Natural killer cell (primary cell): ENCODE measurements around the gene ELMO1. TPM values are rescaled to one million over a fixed set of nuclear protein-coding genes. Genes with fewer than 3 reads are reported as not detected.

Experiments used
- ATAC-seq, 3 donors: fragments of 150-1000 bp in 2 of 3; fragments of 200-7000 bp in 1 of 3; cut with Tn5 transposase; 1 replicate in 1 of 3; 2 replicates in 2 of 3; pipeline ENCODE4 v1.10.0; 2021; ENCODE audit warnings: mild to moderate bottlenecking in 2 of 3, moderate library complexity in 2 of 3
- DNase-seq, 2 donors: peaks; one replicate each; pipeline versions ENCODE4 v3.0.0 to v3.0.0-alpha.2; 2013 to 2021; ENCODE audit warnings: mixed read lengths in 1 of 2
- H3K27ac ChIP-seq: one replicate; pipeline ENCODE4 v1.5.1; 2013; ENCODE audit warnings: mild to moderate bottlenecking, low read length
- H3K27me3 ChIP-seq: one replicate; pipeline ENCODE4 v1.6.1; 2013; ENCODE audit warnings: low read length; ENCODE audit not compliant: control insufficient read depth, insufficient read depth
- H3K36me3 ChIP-seq: one replicate; pipeline ENCODE4 v1.6.1; 2013; ENCODE audit warnings: low read length; ENCODE audit not compliant: control insufficient read depth, insufficient read depth
- H3K4me1 ChIP-seq: one replicate; pipeline ENCODE4 v1.6.1; 2013; ENCODE audit warnings: low read length; ENCODE audit not compliant: control insufficient read depth, insufficient read depth
- H3K4me3 ChIP-seq: one replicate; pipeline ENCODE4 v1.5.1; 2013; ENCODE audit warnings: low read length
- H3K9me3 ChIP-seq: one replicate; pipeline ENCODE4 v1.6.1; 2013; ENCODE audit warnings: low read length; ENCODE audit not compliant: control insufficient read depth, insufficient read depth
- H3K27ac Mint-ChIP-seq, 2 donors: one replicate each; pipeline ENCODE4 v1.8.0; 2022; ENCODE audit warnings: mild to moderate bottlenecking in 2 of 2, mixed read lengths in 2 of 2, moderate library complexity in 1 of 2
- H3K27me3 Mint-ChIP-seq, 2 donors: one replicate each; pipeline ENCODE4 v1.8.0; 2022; ENCODE audit warnings: low read depth in 2 of 2, mixed read lengths in 2 of 2
- H3K36me3 Mint-ChIP-seq: one replicate; pipeline ENCODE4 v1.8.0; 2022; ENCODE audit warnings: mixed read lengths
- H3K4me1 Mint-ChIP-seq, 2 donors: one replicate each; pipeline ENCODE4 v1.8.0; 2022; ENCODE audit warnings: mixed read lengths in 2 of 2
- H3K4me3 Mint-ChIP-seq: one replicate; pipeline ENCODE4 v1.8.0; 2022; ENCODE audit warnings: mild to moderate bottlenecking, moderate library complexity, mixed read lengths
- H3K9me3 Mint-ChIP-seq, 2 donors: one replicate each; pipeline ENCODE4 v1.8.0; 2022; ENCODE audit warnings: mixed read lengths in 2 of 2
- CTCF ChIP-seq: fragments of 200-600 bp; IDR thresholded peaks from one replicate; pipeline ENCODE4 v1.8.0; 2022; ENCODE audit warnings: antibody characterized with exemption
- WGBS: methylation state at CpG from one replicate; pipeline ENCODE4 v1.1.7; 2013; ENCODE audit warnings: missing lambda C conversion rate; ENCODE audit not compliant: insufficient coverage; 5-methylcytosine and 5-hydroxymethylcytosine counted together
- intact Hi-C: fragments of 100-400 bp; cut with micrococcal nuclease; formaldehyde crosslinking; loops from one replicate; pipeline ENCODE4 v1.14.2; 2022
- total RNA-seq, 4 donors: library from RNA; stranded (reverse); fragments of 120-200 nt in 1 of 4; gene quantifications; one replicate each; pipeline versions ENCODE4 v1.2.3 to v1.2.4, GENCODE V29; 2013 to 2022

Gene ELMO1
- total RNA-seq, 3 donors from 2014 or later (not counting 1 experiment from before 2014, with no cell fraction given) = 127 to 147 (median 130) TPM

GRCh38 chr7:37395618-37396259 lies 52.9 kb downstream of the ELMO1 start:
- DNase-seq = peak in 1 of 2 donors; percentile 17

GRCh38 chr7:37394158-37394557 lies 54.5 kb downstream of the ELMO1 start:
- no peaks in the 10 kb centered on the region for H3K9me3 Mint-ChIP-seq
- no peak for TF ChIP-seq CTCF
- Histone ChIP-seq H3K27me3 (no peaks in the 10 kb centered on the region), H3K9me3 (no peaks in the 10 kb centered on the region), H3K4me3 (no peak overlapping the region), H3K4me1 (peaks cover 14% of the 10 kb centered on the region), H3K36me3 (no peaks in the 10 kb centered on the region), H3K27ac (no peak overlapping the region)
- no peaks in the 10 kb centered on the region for H3K27me3 Mint-ChIP-seq
- H3K4me3 Mint-ChIP-seq = no peak overlapping the region
- no peaks in the 10 kb centered on the region for H3K36me3 Mint-ChIP-seq
- intact Hi-C loops = no loop called here
- H3K27ac Mint-ChIP-seq = peak overlapping the region in 1 of 2 donors; percentile 1
- 87% methylated on average over 2 of the region's 2 CpGs for WGBS
- no peak for DNase-seq
- peaks cover 72 to 85% of the 10 kb centered on the region in 2 donors for H3K4me1 Mint-ChIP-seq
- ATAC-seq = no peak

More at GRCh38 chr7:37395618-37396259, 52.9 kb downstream of the ELMO1 start:
- peak overlapping the region; percentile 25 to 74 for H3K27ac Mint-ChIP-seq
- no peaks in the 10 kb centered on the region for H3K36me3 Mint-ChIP-seq
- Histone ChIP-seq H3K27me3 (no peaks in the 10 kb centered on the region), H3K9me3 (no peaks in the 10 kb centered on the region), H3K36me3 (no peaks in the 10 kb centered on the region), H3K27ac (no peak overlapping the region), H3K4me1 (peaks cover 14% of the 10 kb centered on the region), H3K4me3 (no peak overlapping the region)
- no peaks in the 10 kb centered on the region for H3K9me3 Mint-ChIP-seq
- TF ChIP-seq CTCF = no peak
- intact Hi-C loops = no loop called here
- no CpG with 5 or more reads among the region's 1 CpG for WGBS
- peaks cover 83 to 89% of the 10 kb centered on the region in 2 donors for H3K4me1 Mint-ChIP-seq
- no peaks in the 10 kb centered on the region for H3K27me3 Mint-ChIP-seq
- ATAC-seq = peak; percentile 35 to 74 (median 50)
- H3K4me3 Mint-ChIP-seq = no peak overlapping the region

GRCh38 chr7:37393476-37393875 lies 55.2 kb downstream of the ELMO1 start:
- Histone ChIP-seq H3K36me3 (no peaks in the 10 kb centered on the region), H3K4me1 (peaks cover 14% of the 10 kb centered on the region), H3K27me3 (no peaks in the 10 kb centered on the region), H3K4me3 (no peak overlapping the region), H3K9me3 (no peaks in the 10 kb centered on the region), H3K27ac (no peak overlapping the region)
- intact Hi-C loops = no loop called here
- H3K4me3 Mint-ChIP-seq = no peak overlapping the region
- H3K27me3 Mint-ChIP-seq = no peaks in the 10 kb centered on the region
- ATAC-seq (no peak), DNase-seq (no peak)
- H3K4me1 Mint-ChIP-seq = peaks cover 65 to 78% of the 10 kb centered on the region in 2 donors
- H3K9me3 Mint-ChIP-seq = no peaks in the 10 kb centered on the region
- no peak for TF ChIP-seq CTCF
- no peaks in the 10 kb centered on the region for H3K36me3 Mint-ChIP-seq
- peak overlapping the region in 1 of 2 donors; percentile 41 for H3K27ac Mint-ChIP-seq
- 94% methylated on average over 1 of the region's 1 CpG for WGBS

- no peaks in the 10 kb centered on the region for H3K27me3 Mint-ChIP-seq
- ATAC-seq (no peak), DNase-seq (no peak)
- Histone ChIP-seq H3K9me3 (no peaks in the 10 kb centered on the region), H3K4me1 (peaks cover 14% of the 10 kb centered on the region), H3K27me3 (no peaks in the 10 kb centered on the region), H3K4me3 (no peak overlapping the region), H3K36me3 (no peaks in the 10 kb centered on the region), H3K27ac (no peak overlapping the region)
- intact Hi-C loops = no loop called here
- H3K36me3 Mint-ChIP-seq = no peaks in the 10 kb centered on the region
- H3K27ac Mint-ChIP-seq = no peak overlapping the region
- 50% methylated on average over 1 of the region's 1 CpG for WGBS
- H3K9me3 Mint-ChIP-seq = no peaks in the 10 kb centered on the region
- no peak overlapping the region for H3K4me3 Mint-ChIP-seq
- no peak for TF ChIP-seq CTCF
- peaks cover 59 to 72% of the 10 kb centered on the region in 2 donors for H3K4me1 Mint-ChIP-seq
Measured at GRCh38 chr7:37392673-37393017, 56.0 kb downstream of the ELMO1 start.
